Spinal cord (tissue), 10 donors: ENCODE results near the gene SMC2. TPM values are rescaled to one million over a fixed set of nuclear protein-coding genes. Genes with fewer than 3 reads are reported as not detected.

ENCODE experiments used
- DNase-seq, 6 donors: peaks; one replicate each; pipeline versions ENCODE4 v3.0.0 to v3.0.0-alpha.2; 2013 to 2015; ENCODE audit warnings: low spot score in 6 of 6, low read depth in 4 of 6
- H3K27ac ChIP-seq: one replicate; pipeline ENCODE4 v1.5.1; 2013; ENCODE audit warnings: low read depth, low read length, control low read depth
- H3K27me3 ChIP-seq: one replicate; pipeline ENCODE4 v1.6.1; 2013; ENCODE audit warnings: low read length; ENCODE audit not compliant: control insufficient read depth, insufficient read depth
- H3K36me3 ChIP-seq: one replicate; pipeline ENCODE4 v1.6.1; 2013; ENCODE audit warnings: low read length; ENCODE audit not compliant: control insufficient read depth, insufficient read depth
- H3K4me1 ChIP-seq: one replicate; pipeline ENCODE4 v1.6.1; 2013; ENCODE audit warnings: low read length; ENCODE audit not compliant: control insufficient read depth, insufficient read depth
- H3K4me3 ChIP-seq: one replicate; pipeline ENCODE4 v1.5.1; 2013; ENCODE audit warnings: low read depth, low read length, control low read depth
- H3K9me3 ChIP-seq: one replicate; pipeline ENCODE4 v1.6.1; 2013; ENCODE audit warnings: low read length; ENCODE audit not compliant: control insufficient read depth, insufficient read depth
- WGBS: methylation state at CpG from one replicate; pipeline ENCODE4 v1.1.5; 2013; ENCODE audit warnings: missing lambda C conversion rate; ENCODE audit not compliant: insufficient coverage; 5-methylcytosine and 5-hydroxymethylcytosine counted together
- polyA plus RNA-seq, 2 donors: library from polyadenylated mRNA; unstranded; fragments of 120-200 nt; gene quantifications; one replicate each; pipeline ENCODE4 v1.2.1, GENCODE V29; 2013; ENCODE audit not compliant: insufficient read length in 2 of 2
- total RNA-seq, 2 donors: library from RNA; depleted of rRNA in 1 of 2; stranded (reverse); fragments of 120-200 nt in 1 of 2; fragments of >200 nt in 1 of 2; gene quantifications; one replicate each; pipeline versions ENCODE4 v1.2.3 to v1.2.4, GENCODE V29; 2013 to 2014
- donor health status: healthy.

Gene SMC2
- total and polyA plus RNA-seq, 4 donors: 17.9 to 34.9 (median 24.5) TPM

GRCh38 chr9:104094534-104095015 lies 466 bp downstream of the SMC2 start:
- peak in 1 of 6 donors; percentile 17 for DNase-seq
- Histone ChIP-seq H3K36me3 (no peaks in the 10 kb centered on the region), H3K9me3 (no peaks in the 10 kb centered on the region), H3K4me1 (peaks cover 3% of the 10 kb centered on the region), H3K27me3 (no peaks in the 10 kb centered on the region), H3K27ac (no peak overlapping the region), H3K4me3 (peak overlapping the region; percentile 86)
- WGBS: 0% methylated on average over 3 of the region's 18 CpGs

- Histone ChIP-seq H3K9me3 (no peaks in the 10 kb centered on the region), H3K4me3 (no peak overlapping the region), H3K27ac (no peak overlapping the region), H3K27me3 (no peaks in the 10 kb centered on the region), H3K36me3 (peaks cover 4% of the 10 kb centered on the region), H3K4me1 (no peaks in the 10 kb centered on the region)
- no CpG with 5 or more reads among the region's 1 CpG for WGBS
- no peak for DNase-seq
Observed at GRCh38 chr9:104099630-104100029, 5.5 kb downstream of the SMC2 start.

- WGBS: 89% methylated on average over 1 of the region's 1 CpG
- peaks cover 9% of the 10 kb centered on the region for H3K36me3 ChIP-seq
Observed at GRCh38 chr9:104104360-104104759, 10.3 kb downstream of the SMC2 start.

GRCh38 chr9:104107799-104108198 lies 13.7 kb downstream of the SMC2 start:
- Histone ChIP-seq H3K9me3 (no peaks in the 10 kb centered on the region), H3K27me3 (no peaks in the 10 kb centered on the region), H3K4me3 (no peak overlapping the region), H3K36me3 (peaks cover 6% of the 10 kb centered on the region), H3K27ac (no peak overlapping the region), H3K4me1 (no peaks in the 10 kb centered on the region)
- 90% methylated on average over 3 of the region's 5 CpGs for WGBS
- DNase-seq: no peak

More at GRCh38 chr9:104104360-104104759, 10.3 kb downstream of the SMC2 start:
- Histone ChIP-seq H3K27ac (no peak overlapping the region), H3K4me1 (no peaks in the 10 kb centered on the region), H3K4me3 (no peak overlapping the region), H3K27me3 (no peaks in the 10 kb centered on the region), H3K9me3 (no peaks in the 10 kb centered on the region)
- DNase-seq: no peak

- no peaks in the 10 kb centered on the region for H3K9me3 ChIP-seq
- peaks cover 6% of the 10 kb centered on the region for H3K36me3 ChIP-seq
- H3K27me3 ChIP-seq: no peaks in the 10 kb centered on the region
- H3K4me1 ChIP-seq: no peaks in the 10 kb centered on the region
- no peak overlapping the region for H3K4me3 ChIP-seq
- 97% methylated on average over 3 of the region's 4 CpGs for WGBS
- H3K27ac ChIP-seq: no peak overlapping the region
- no peak for DNase-seq
Observed at GRCh38 chr9:104108315-104108714, 14.2 kb downstream of the SMC2 start.

- H3K4me1 ChIP-seq: no peaks in the 10 kb centered on the region
- H3K4me3 ChIP-seq: no peak overlapping the region
- WGBS: 89% methylated on average over 2 of the region's 2 CpGs
- peaks cover 5% of the 10 kb centered on the region for H3K36me3 ChIP-seq
- no peak for DNase-seq
- H3K9me3 ChIP-seq: no peaks in the 10 kb centered on the region
- H3K27me3 ChIP-seq: no peaks in the 10 kb centered on the region
- no peak overlapping the region for H3K27ac ChIP-seq
Observed at GRCh38 chr9:104110509-104110908, 16.4 kb downstream of the SMC2 start.

- 91% methylated on average over 3 of the region's 6 CpGs for WGBS
- H3K36me3 ChIP-seq: no peaks in the 10 kb centered on the region
Observed at GRCh38 chr9:104118916-104119315, 24.8 kb downstream of the SMC2 start.

GRCh38 chr9:104121022-104121421 lies 26.9 kb downstream of the SMC2 start:
- Histone ChIP-seq H3K27ac (no peak overlapping the region), H3K4me3 (no peak overlapping the region), H3K36me3 (no peaks in the 10 kb centered on the region), H3K4me1 (no peaks in the 10 kb centered on the region), H3K27me3 (no peaks in the 10 kb centered on the region), H3K9me3 (no peaks in the 10 kb centered on the region)
- 100% methylated on average over 4 of the region's 5 CpGs for WGBS
- DNase-seq: no peak

More at GRCh38 chr9:104118916-104119315, 24.8 kb downstream of the SMC2 start:
- H3K27me3 ChIP-seq: no peaks in the 10 kb centered on the region
- H3K4me3 ChIP-seq: no peak overlapping the region
- no peak overlapping the region for H3K27ac ChIP-seq
- DNase-seq: no peak
- H3K9me3 ChIP-seq: no peaks in the 10 kb centered on the region
- no peaks in the 10 kb centered on the region for H3K4me1 ChIP-seq

GRCh38 chr9:104138243-104138868 lies 44.2 kb downstream of the SMC2 start:
- DNase-seq: peak in 3 of 6 donors; percentile 2 to 15 (median 9)

More at GRCh38 chr9:104138243-104138868, 44.2 kb downstream of the SMC2 start:
- 24% methylated on average over 2 of the region's 3 CpGs for WGBS
- H3K4me3 ChIP-seq: no peak overlapping the region
- no peaks in the 10 kb centered on the region for H3K9me3 ChIP-seq
- no peaks in the 10 kb centered on the region for H3K27me3 ChIP-seq
- peaks cover 3% of the 10 kb centered on the region for H3K36me3 ChIP-seq
- H3K27ac ChIP-seq: no peak overlapping the region
- no peaks in the 10 kb centered on the region for H3K4me1 ChIP-seq
